ENCODE data around the gene STAMBPL1. TPM values are rescaled to one million over a fixed set of nuclear protein-coding genes. Genes with fewer than 3 reads are reported as not detected.
"Not testable (repeated sequence)": the region's sequence is repeated elsewhere in the genome, so short reads cannot be mapped to it uniquely, and the experiment has no call there.

The STAMBPL1 gene
- 10 to 100 TPM; 28.2 to 39.9 TPM for total RNA-seq

- Mint-ChIP-seq H3K4me3 (peak within 1 kb of the TSS; percentile 96), H3K27ac (peak within 1 kb of the TSS; percentile 96), H3K27me3 (ENCODE audit: low read depth) (no peaks in the 10 kb centered on the region), H3K36me3 (ENCODE audit: insufficient read depth in 2 of 2) (peaks cover 0 to 5% of the 10 kb centered on the region in 2 donors), H3K9me3 (no peaks in the 10 kb centered on the region), H3K4me1 (ENCODE audit: low read depth) (peaks cover 57% of the 10 kb centered on the region)
- ATAC-seq (replicated peaks in 1 of 2): peak; percentile 74
- peak; percentile 85 to 86 for DNase-seq
Observed at GRCh38 chr10:88879534-88880281, at the start of gene STAMBPL1. STAMBPL1 (plus strand) TSS chr10:88880245; CDS start chr10:88901709, 21,464 bp downstream.

GRCh38 chr10:88830643-88831268 is 49.3 kb upstream of the STAMBPL1 start:
- DNase-seq (peak in 1 of 2 donors; percentile 26), ATAC-seq (replicated peaks in 1 of 2) (peak in 1 of 2 donors; percentile 11)
- peaks cover 0 to 2% of the 10 kb centered on the region in 2 donors for H3K36me3 Mint-ChIP-seq (ENCODE audit: insufficient read depth in 2 of 2)
- peaks cover 0 to 2% of the 10 kb centered on the region in 2 donors for H3K9me3 Mint-ChIP-seq
- no peak overlapping the region for H3K27ac Mint-ChIP-seq
- H3K4me1 Mint-ChIP-seq (ENCODE audit: low read depth): peaks cover 68% of the 10 kb centered on the region
- no peaks in the 10 kb centered on the region for H3K27me3 Mint-ChIP-seq (ENCODE audit: low read depth)
- H3K4me3 Mint-ChIP-seq: peak overlapping the region; percentile 70 to 71

DNA sequence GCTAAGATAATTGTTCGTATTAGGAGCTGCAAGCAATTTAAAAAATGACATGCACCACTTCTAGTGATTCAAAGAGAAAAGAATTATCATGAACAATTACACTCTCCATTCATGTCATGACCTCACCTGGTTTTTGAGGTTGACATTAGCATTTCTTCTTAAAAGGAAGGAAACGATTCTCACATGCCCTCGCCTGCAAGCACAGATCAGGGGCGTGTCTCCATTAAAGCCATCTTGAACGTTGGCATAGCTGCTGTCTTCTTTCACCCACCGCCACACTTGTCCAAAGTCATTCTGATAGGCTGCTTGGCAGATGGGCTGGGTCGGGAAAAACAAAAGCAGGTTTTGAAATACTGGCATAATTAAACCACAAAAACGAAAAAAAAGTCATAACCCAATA is 48.3 kb upstream of the STAMBPL1 start:
- ATAC-seq (replicated peaks in 1 of 2) (peak; percentile 58 to 63), DNase-seq (peak; percentile 56 to 59)
- Mint-ChIP-seq H3K27me3 (ENCODE audit: low read depth) (no peaks in the 10 kb centered on the region), H3K9me3 (peaks cover 0 to 2% of the 10 kb centered on the region in 2 donors), H3K4me1 (ENCODE audit: low read depth) (peaks cover 58% of the 10 kb centered on the region), H3K4me3 (peak overlapping the region; percentile 70 to 71), H3K36me3 (ENCODE audit: insufficient read depth in 2 of 2) (peaks cover 0 to 2% of the 10 kb centered on the region in 2 donors), H3K27ac (no peak overlapping the region)

GRCh38 chr10:88832376-88832775 is 47.7 kb upstream of the STAMBPL1 start:
- Mint-ChIP-seq H3K9me3 (no peaks in the 10 kb centered on the region), H3K27me3 (ENCODE audit: low read depth) (no peaks in the 10 kb centered on the region), H3K4me3 (no peak overlapping the region), H3K27ac (no peak overlapping the region), H3K36me3 (ENCODE audit: insufficient read depth in 2 of 2) (no peaks in the 10 kb centered on the region), H3K4me1 (ENCODE audit: low read depth) (peaks cover 51% of the 10 kb centered on the region)
- ATAC-seq (replicated peaks in 1 of 2): no peak
- no peak for DNase-seq

GRCh38 chr10:88833156-88833555 is 46.9 kb upstream of the STAMBPL1 start:
- ATAC-seq (replicated peaks in 1 of 2): no peak
- DNase-seq: no peak
- Mint-ChIP-seq H3K27ac (no peak overlapping the region), H3K36me3 (ENCODE audit: insufficient read depth in 2 of 2) (no peaks in the 10 kb centered on the region), H3K4me1 (ENCODE audit: low read depth) (peaks cover 44% of the 10 kb centered on the region), H3K9me3 (no peaks in the 10 kb centered on the region), H3K4me3 (no peak overlapping the region), H3K27me3 (ENCODE audit: low read depth) (no peaks in the 10 kb centered on the region)

DNA sequence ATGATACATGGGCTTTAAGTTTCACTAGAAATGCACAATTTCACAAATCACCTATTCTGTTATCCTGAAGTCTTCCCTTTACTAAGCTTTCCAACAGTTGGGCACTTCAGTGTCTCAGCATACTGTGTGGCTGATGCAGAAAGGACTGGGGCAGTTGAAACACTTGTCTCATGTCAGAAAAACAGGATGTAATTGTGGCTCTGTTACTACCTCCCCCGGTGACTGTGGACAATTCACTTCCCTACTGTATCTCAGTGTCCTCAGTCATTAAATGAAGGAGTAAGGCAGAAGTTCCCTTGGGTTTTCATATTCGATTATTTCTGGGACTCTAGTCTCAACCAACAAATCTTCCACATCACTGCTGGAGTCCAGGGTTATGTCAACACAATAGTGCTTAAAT is 46.3 kb upstream of the STAMBPL1 start:
- Mint-ChIP-seq H3K27ac (no peak overlapping the region), H3K4me1 (ENCODE audit: low read depth) (peaks cover 38% of the 10 kb centered on the region), H3K9me3 (no peaks in the 10 kb centered on the region), H3K4me3 (no peak overlapping the region), H3K27me3 (ENCODE audit: low read depth) (no peaks in the 10 kb centered on the region), H3K36me3 (ENCODE audit: insufficient read depth in 2 of 2) (no peaks in the 10 kb centered on the region)
- DNase-seq (no peak), ATAC-seq (replicated peaks in 1 of 2) (no peak)

- Mint-ChIP-seq H3K36me3 (ENCODE audit: insufficient read depth in 2 of 2) (no peaks in the 10 kb centered on the region), H3K27ac (no peak overlapping the region), H3K9me3 (peaks cover 0 to 1% of the 10 kb centered on the region in 2 donors), H3K4me1 (ENCODE audit: low read depth) (peaks cover 32% of the 10 kb centered on the region), H3K27me3 (ENCODE audit: low read depth) (no peaks in the 10 kb centered on the region), H3K4me3 (no peak overlapping the region)
- DNase-seq: peak; percentile 86 to 88
- peak; percentile 83 for ATAC-seq (replicated peaks in 1 of 2)
Observed at GRCh38 chr10:88835096-88835909, 44.7 kb upstream of the STAMBPL1 start.

- peak; percentile 4 for ATAC-seq (replicated peaks in 1 of 2)
- peaks cover 27% of the 10 kb centered on the region for H3K4me1 Mint-ChIP-seq (ENCODE audit: low read depth)
- peaks cover 0 to 1% of the 10 kb centered on the region in 2 donors for H3K9me3 Mint-ChIP-seq
- H3K4me3 Mint-ChIP-seq: no peak overlapping the region
- H3K27ac Mint-ChIP-seq: no peak overlapping the region
- no peak for DNase-seq
- no peaks in the 10 kb centered on the region for H3K36me3 Mint-ChIP-seq (ENCODE audit: insufficient read depth in 2 of 2)
- H3K27me3 Mint-ChIP-seq (ENCODE audit: low read depth): no peaks in the 10 kb centered on the region
Observed at GRCh38 chr10:88835910-88836221, 44.2 kb upstream of the STAMBPL1 start.

GRCh38 chr10:88837632-88838031 is 42.4 kb upstream of the STAMBPL1 start:
- DNase-seq; H3K27me3 Mint-ChIP-seq (ENCODE audit: low read depth); ATAC-seq (replicated peaks in 1 of 2); H3K4me3 Mint-ChIP-seq; H3K27ac Mint-ChIP-seq; H3K36me3 Mint-ChIP-seq (ENCODE audit: insufficient read depth in 2 of 2); H3K9me3 Mint-ChIP-seq: not testable (repeated sequence)
- peaks cover 19% of the 10 kb centered on the region for H3K4me1 Mint-ChIP-seq (ENCODE audit: low read depth)

GRCh38 chr10:88838766-88839350 is 41.2 kb upstream of the STAMBPL1 start:
- Mint-ChIP-seq H3K27me3 (ENCODE audit: low read depth) (peaks cover 12% of the 10 kb centered on the region), H3K4me1 (ENCODE audit: low read depth) (peaks cover 7% of the 10 kb centered on the region), H3K4me3 (no peak overlapping the region), H3K27ac (no peak overlapping the region), H3K9me3 (peaks cover 0 to 1% of the 10 kb centered on the region in 2 donors), H3K36me3 (ENCODE audit: insufficient read depth in 2 of 2) (no peaks in the 10 kb centered on the region)
- ATAC-seq (replicated peaks in 1 of 2): peak in 1 of 2 donors; percentile 10
- DNase-seq: no peak

- no peak for ATAC-seq (replicated peaks in 1 of 2)
- Mint-ChIP-seq H3K4me1 (ENCODE audit: low read depth) (peaks cover 5% of the 10 kb centered on the region), H3K9me3 (peaks cover 0 to 1% of the 10 kb centered on the region in 2 donors)
Observed at GRCh38 chr10:88840104-88840503, 39.9 kb upstream of the STAMBPL1 start.

GRCh38 chr10:88840881-88841280 is 39.2 kb upstream of the STAMBPL1 start:
- peaks cover 5% of the 10 kb centered on the region for H3K4me1 Mint-ChIP-seq (ENCODE audit: low read depth)
- no peaks in the 10 kb centered on the region for H3K36me3 Mint-ChIP-seq (ENCODE audit: insufficient read depth in 2 of 2)
- H3K4me3 Mint-ChIP-seq: no peak overlapping the region
- peaks cover 0 to 1% of the 10 kb centered on the region in 2 donors for H3K9me3 Mint-ChIP-seq
- DNase-seq: no peak
- no peak for ATAC-seq (replicated peaks in 1 of 2)
- H3K27me3 Mint-ChIP-seq (ENCODE audit: low read depth): peaks cover 27% of the 10 kb centered on the region
- no peak overlapping the region for H3K27ac Mint-ChIP-seq

More at GRCh38 chr10:88840104-88840503, 39.9 kb upstream of the STAMBPL1 start:
- no peak overlapping the region for H3K27ac Mint-ChIP-seq
- H3K36me3 Mint-ChIP-seq (ENCODE audit: insufficient read depth in 2 of 2): no peaks in the 10 kb centered on the region
- H3K27me3 Mint-ChIP-seq (ENCODE audit: low read depth): peaks cover 19% of the 10 kb centered on the region
- H3K4me3 Mint-ChIP-seq: no peak overlapping the region
- DNase-seq: no peak

All from activated T-cell treated with anti-CD3 and anti-CD28 coated beads, Interleukin-2, amount 50 U/mL, for 72 hours (primary cell).